Measurements from ENCODE around the gene MTCH2. TPM values are rescaled to one million over a fixed set of nuclear protein-coding genes. Genes with fewer than 3 reads are reported as not detected.

Gene MTCH2
- polyA plus RNA-seq, 1 donor from 2014 or later, result 123 TPM

GRCh38 chr11:47617417-47617809, 24.9 kb downstream of the MTCH2 start:
- no peak for TF ChIP-seq EZH2 (IDR thresholded peaks at IDR 0.05; ENCODE audit: borderline replicate concordance, insufficient read depth, low read length, poor library complexity, severe bottlenecking)
- no peak for TF ChIP-seq POLR2AphosphoS5 (IDR thresholded peaks at IDR 0.05)
- TF ChIP-seq CTCF (IDR thresholded peaks at IDR 0.05; ENCODE audit: poor library complexity, severe bottlenecking), result no peak
- TF ChIP-seq MXI1 (conservative IDR thresholded peaks at IDR 0.05; ENCODE audit: poor library complexity, severe bottlenecking), result no peak
- TF ChIP-seq EP300 (conservative IDR thresholded peaks at IDR 0.05; ENCODE audit: poor library complexity, severe bottlenecking), result no peak
- no peak for TF ChIP-seq SMC3 (conservative IDR thresholded peaks at IDR 0.05; ENCODE audit: poor library complexity)
- no peak for TF ChIP-seq REST (IDR thresholded peaks at IDR 0.05; ENCODE audit: borderline replicate concordance)
- no peak for TF ChIP-seq TAF1 (IDR thresholded peaks at IDR 0.05; ENCODE audit: low read depth)
- TF ChIP-seq RAD21 (conservative IDR thresholded peaks at IDR 0.05), result no peak
- Histone ChIP-seq H3K79me2 (replicated peaks; ENCODE audit: insufficient read depth, low read length) (no peaks in the 10 kb centered on the region), H3K9me3 (ENCODE audit: low read length) (no peaks in the 10 kb centered on the region), H3K36me3 (ENCODE audit: insufficient read depth, low read length) (no peaks in the 10 kb centered on the region), H2AFZ (ENCODE audit: low read depth, low read length) (no peak overlapping the region), H3K9ac (ENCODE audit: low read length) (no peak overlapping the region), H4K20me1 (ENCODE audit: insufficient read depth) (no peaks in the 10 kb centered on the region), H3K4me2 (ENCODE audit: low read length) (no peak overlapping the region), H3F3A (ENCODE audit: insufficient read depth, low read length, poor library complexity, severe bottlenecking) (no peaks in the 10 kb centered on the region), H3K27ac (ENCODE audit: low read length) (no peak overlapping the region), H3K27me3 (ENCODE audit: insufficient read depth, low read depth, low read length) (no peaks in the 10 kb centered on the region), H3K9me2 (ENCODE audit: insufficient read depth, low read length) (no peaks in the 10 kb centered on the region), H3K4me3 (ENCODE audit: low read length) (no peak overlapping the region)

GRCh38 chr11:47616726-47617416, 25.5 kb downstream of the MTCH2 start:
- Histone ChIP-seq H3K9me3 (ENCODE audit: low read length) (no peaks in the 10 kb centered on the region), H3K4me3 (ENCODE audit: low read length) (no peak overlapping the region), H3K36me3 (ENCODE audit: insufficient read depth, low read length) (no peaks in the 10 kb centered on the region), H3K79me2 (replicated peaks; ENCODE audit: insufficient read depth, low read length) (no peaks in the 10 kb centered on the region), H4K20me1 (ENCODE audit: insufficient read depth) (no peaks in the 10 kb centered on the region), H3K9me2 (ENCODE audit: insufficient read depth, low read length) (no peaks in the 10 kb centered on the region), H3K9ac (ENCODE audit: low read length) (no peak overlapping the region), H2AFZ (ENCODE audit: low read depth, low read length) (no peak overlapping the region), H3K27ac (ENCODE audit: low read length) (no peak overlapping the region), H3K4me2 (ENCODE audit: low read length) (no peak overlapping the region), H3K27me3 (ENCODE audit: insufficient read depth, low read depth, low read length) (no peaks in the 10 kb centered on the region), H3F3A (ENCODE audit: insufficient read depth, low read length, poor library complexity, severe bottlenecking) (no peaks in the 10 kb centered on the region)
- TF ChIP-seq RAD21 (conservative IDR thresholded peaks at IDR 0.05) (peak; percentile 81), CTCF (IDR thresholded peaks at IDR 0.05; ENCODE audit: poor library complexity, severe bottlenecking) (peak; percentile 74), SMC3 (conservative IDR thresholded peaks at IDR 0.05; ENCODE audit: poor library complexity) (peak; percentile 79), EP300 (conservative IDR thresholded peaks at IDR 0.05; ENCODE audit: poor library complexity, severe bottlenecking) (no peak)
